IPS-20b (cell line): ENCODE measurements around the gene ZNF575.

Experiments
- H3K27ac ChIP-seq: one replicate; pipeline ENCODE4 v1.5.1; 2013; ENCODE audit warnings: low read length
- H3K27me3 ChIP-seq: 2 replicates; pipeline ENCODE4 v1.6.1; 2013; ENCODE audit warnings: mild to moderate bottlenecking, low read length, inconsistent platforms; ENCODE audit not compliant: insufficient read depth
- H3K36me3 ChIP-seq: 2 replicates; pipeline ENCODE4 v1.6.1; 2013; ENCODE audit warnings: low read depth, mild to moderate bottlenecking, inconsistent platforms, low read length, moderate library complexity; ENCODE audit not compliant: insufficient read depth
- H3K4me1 ChIP-seq: 2 replicates; pipeline ENCODE4 v1.6.1; 2013; ENCODE audit warnings: mild to moderate bottlenecking, control low read depth, inconsistent platforms, low read length, moderate library complexity; ENCODE audit not compliant: insufficient read depth
- H3K4me3 ChIP-seq: 2 replicates; pipeline ENCODE4 v1.5.1; 2013; ENCODE audit warnings: mild to moderate bottlenecking, low read length, inconsistent platforms
- H3K9ac ChIP-seq: 2 replicates; pipeline ENCODE4 v1.6.1; 2013; ENCODE audit warnings: low read depth, mild to moderate bottlenecking, inconsistent platforms, low read length, moderate library complexity
- H3K9me3 ChIP-seq: 2 replicates; pipeline ENCODE4 v1.6.1; 2013; ENCODE audit warnings: mild to moderate bottlenecking, low read depth, low read length, inconsistent platforms; ENCODE audit not compliant: insufficient read depth

The ZNF575 gene

GRCh38 chr19:43532962-43533545 is at the start of gene ZNF575:
Gene ZNF575 (plus strand): TSS chr19:43533188. CDS start chr19:43534423, 1,235 bp downstream.
- peaks cover 9% of the 10 kb centered on the region; the same call in 1 of the 2 replicates for H3K36me3 ChIP-seq
- H3K4me3 ChIP-seq, result peak within 1 kb of the TSS; percentile 70
- H3K9me3 ChIP-seq, result no peaks in the 10 kb centered on the region
- peak within 1 kb of the TSS; percentile 72; the same call in 1 of the 2 replicates for H3K9ac ChIP-seq
- peak within 1 kb of the TSS; percentile 2 for H3K27ac ChIP-seq
- peaks cover 6% of the 10 kb centered on the region for H3K27me3 ChIP-seq
- H3K4me1 ChIP-seq, result peaks cover 14% of the 10 kb centered on the region; the same call in 1 of the 2 replicates

- Histone ChIP-seq H3K9ac (no peak overlapping the region), H3K27ac (no peak overlapping the region), H3K4me1 (no peaks in the 10 kb centered on the region), H3K4me3 (no peak overlapping the region), H3K9me3 (no peaks in the 10 kb centered on the region), H3K36me3 (no peaks in the 10 kb centered on the region), H3K27me3 (no peaks in the 10 kb centered on the region)
Measured at GRCh38 chr19:43483281-43483680, 49.7 kb upstream of the ZNF575 start.

- H3K9me3 ChIP-seq, result no peaks in the 10 kb centered on the region
- H3K4me3 ChIP-seq, result no peak overlapping the region
- H3K27me3 ChIP-seq, result no peaks in the 10 kb centered on the region
- H3K36me3 ChIP-seq, result no peaks in the 10 kb centered on the region
- no peak overlapping the region for H3K9ac ChIP-seq
- no peak overlapping the region for H3K27ac ChIP-seq
- H3K4me1 ChIP-seq, result no peaks in the 10 kb centered on the region
Measured at GRCh38 chr19:43485951-43486350, 47.0 kb upstream of the ZNF575 start.

- Histone ChIP-seq H3K27ac (no peak overlapping the region), H3K4me1 (no peaks in the 10 kb centered on the region), H3K9ac (no peak overlapping the region), H3K4me3 (no peak overlapping the region), H3K9me3 (no peaks in the 10 kb centered on the region), H3K27me3 (no peaks in the 10 kb centered on the region), H3K36me3 (no peaks in the 10 kb centered on the region)
Measured at GRCh38 chr19:43486412-43486811, 46.6 kb upstream of the ZNF575 start.

- H3K4me3 ChIP-seq, result no peak overlapping the region
- no peak overlapping the region for H3K27ac ChIP-seq
- no peak overlapping the region for H3K9ac ChIP-seq
- no peaks in the 10 kb centered on the region for H3K9me3 ChIP-seq
- no peaks in the 10 kb centered on the region for H3K4me1 ChIP-seq
- no peaks in the 10 kb centered on the region for H3K36me3 ChIP-seq
- H3K27me3 ChIP-seq, result no peaks in the 10 kb centered on the region
Measured at GRCh38 chr19:43488179-43488578, 44.8 kb upstream of the ZNF575 start.

- H3K4me3 ChIP-seq, result no peak overlapping the region
- H3K9me3 ChIP-seq, result no peaks in the 10 kb centered on the region
- H3K27me3 ChIP-seq, result no peaks in the 10 kb centered on the region
- H3K27ac ChIP-seq, result no peak overlapping the region
- H3K36me3 ChIP-seq, result no peaks in the 10 kb centered on the region
- no peak overlapping the region for H3K9ac ChIP-seq
- no peaks in the 10 kb centered on the region for H3K4me1 ChIP-seq
Measured at GRCh38 chr19:43489310-43489709, 43.7 kb upstream of the ZNF575 start.

GRCh38 chr19:43489979-43490599 is 42.9 kb upstream of the ZNF575 start:
- Histone ChIP-seq H3K9ac (no peak overlapping the region), H3K4me3 (no peak overlapping the region), H3K27ac (no peak overlapping the region), H3K27me3 (no peaks in the 10 kb centered on the region), H3K36me3 (no peaks in the 10 kb centered on the region), H3K4me1 (no peaks in the 10 kb centered on the region), H3K9me3 (no peaks in the 10 kb centered on the region)

GRCh38 chr19:43490759-43491158 is 42.2 kb upstream of the ZNF575 start:
- no peaks in the 10 kb centered on the region for H3K9me3 ChIP-seq
- H3K9ac ChIP-seq, result no peak overlapping the region
- H3K36me3 ChIP-seq, result no peaks in the 10 kb centered on the region
- H3K27ac ChIP-seq, result no peak overlapping the region
- no peak overlapping the region for H3K4me3 ChIP-seq
- no peaks in the 10 kb centered on the region for H3K27me3 ChIP-seq
- H3K4me1 ChIP-seq, result no peaks in the 10 kb centered on the region

- H3K4me1 ChIP-seq, result no peaks in the 10 kb centered on the region
- no peaks in the 10 kb centered on the region for H3K27me3 ChIP-seq
- no peak overlapping the region for H3K9ac ChIP-seq
- no peak overlapping the region for H3K4me3 ChIP-seq
- H3K9me3 ChIP-seq, result no peaks in the 10 kb centered on the region
- no peak overlapping the region for H3K27ac ChIP-seq
- no peaks in the 10 kb centered on the region for H3K36me3 ChIP-seq
Measured at GRCh38 chr19:43495082-43495481, 37.9 kb upstream of the ZNF575 start.

GRCh38 chr19:43496960-43497359 is 36.0 kb upstream of the ZNF575 start:
- Histone ChIP-seq H3K4me1 (no peaks in the 10 kb centered on the region), H3K9ac (no peak overlapping the region), H3K36me3 (no peaks in the 10 kb centered on the region)

GRCh38 chr19:43498233-43498842 is 34.6 kb upstream of the ZNF575 start:
- H3K27ac ChIP-seq, result no peak overlapping the region
- no peak overlapping the region for H3K9ac ChIP-seq
- H3K9me3 ChIP-seq, result no peaks in the 10 kb centered on the region
- no peaks in the 10 kb centered on the region for H3K36me3 ChIP-seq
- H3K4me1 ChIP-seq, result no peaks in the 10 kb centered on the region; the same call in 1 of the 2 replicates
- no peak overlapping the region for H3K4me3 ChIP-seq
- H3K27me3 ChIP-seq, result peaks cover 22% of the 10 kb centered on the region

More at GRCh38 chr19:43496960-43497359, 36.0 kb upstream of the ZNF575 start:
- Histone ChIP-seq H3K27me3 (peaks cover 8% of the 10 kb centered on the region; the same call in 1 of the 2 replicates), H3K27ac (no peak overlapping the region), H3K4me3 (no peak overlapping the region), H3K9me3 (no peaks in the 10 kb centered on the region)

GRCh38 chr19:43499042-43499441 is 33.9 kb upstream of the ZNF575 start:
- peaks cover 28% of the 10 kb centered on the region for H3K27me3 ChIP-seq
- no peaks in the 10 kb centered on the region for H3K36me3 ChIP-seq
- no peak overlapping the region for H3K4me3 ChIP-seq
- no peak overlapping the region for H3K9ac ChIP-seq
- H3K27ac ChIP-seq, result no peak overlapping the region
- H3K9me3 ChIP-seq, result no peaks in the 10 kb centered on the region
- H3K4me1 ChIP-seq, result no peaks in the 10 kb centered on the region; the same call in 1 of the 2 replicates
